HFFc6 (cell line): ENCODE measurements around the gene LRP10. TPM values are rescaled to one million over a fixed set of nuclear protein-coding genes. Genes with fewer than 3 reads are reported as not detected.
"Not testable (repeated sequence)": the region's sequence is repeated elsewhere in the genome, so short reads cannot be mapped to it uniquely, and the experiment has no call there.

Source experiments
- DNase-seq: peaks from one replicate; pipeline ENCODE4 v3.0.0-alpha.2; 2018
- H3K27ac Mint-ChIP-seq: 2 replicates; pipeline ENCODE4 v1.8.0; 2020; ENCODE audit warnings: mild to moderate bottlenecking, mixed read lengths
- H3K27me3 Mint-ChIP-seq: 2 replicates; pipeline ENCODE4 v1.8.0; 2021; ENCODE audit warnings: mild to moderate bottlenecking, moderate library complexity, mixed read lengths; ENCODE audit not compliant: insufficient read depth
- H3K36me3 Mint-ChIP-seq: 2 replicates; pipeline ENCODE4 v1.8.0; 2021; ENCODE audit warnings: low read depth, mixed read lengths
- H3K4me1 Mint-ChIP-seq: 2 replicates; pipeline ENCODE4 v1.8.0; 2020; ENCODE audit warnings: low read depth, mixed read lengths
- H3K4me3 Mint-ChIP-seq: 2 replicates; pipeline ENCODE4 v1.8.0; 2020; ENCODE audit warnings: mild to moderate bottlenecking, moderate library complexity, mixed read lengths
- H3K9me3 Mint-ChIP-seq: 2 replicates; pipeline ENCODE4 v1.8.0; 2020; ENCODE audit warnings: mild to moderate bottlenecking, mixed read lengths
- total RNA-seq, 6 experiments: library from RNA; stranded (reverse); fragmentation: NEBNext Ultra II Directional; extraction: Animal tissue kit (Norgen Biotek cat#: 25700); gene quantifications; 2 replicates in 1 of 6; 3 replicates in 5 of 6; pipeline ENCODE4 v1.2.3, GENCODE V29; 2021
- TF ChIP-seq, protein P1 (sequence below): fragments of 200-600 bp; sonication (generic); IDR thresholded peaks from 2 replicates; pipeline ENCODE4 v1.5.0; 2021; ENCODE audit warnings: antibody characterized with exemption, mild to moderate bottlenecking

LRP10 gene
- total RNA-seq, 6 experiments from 2014 or later = 168 to 226 (median 186) TPM

DNA sequence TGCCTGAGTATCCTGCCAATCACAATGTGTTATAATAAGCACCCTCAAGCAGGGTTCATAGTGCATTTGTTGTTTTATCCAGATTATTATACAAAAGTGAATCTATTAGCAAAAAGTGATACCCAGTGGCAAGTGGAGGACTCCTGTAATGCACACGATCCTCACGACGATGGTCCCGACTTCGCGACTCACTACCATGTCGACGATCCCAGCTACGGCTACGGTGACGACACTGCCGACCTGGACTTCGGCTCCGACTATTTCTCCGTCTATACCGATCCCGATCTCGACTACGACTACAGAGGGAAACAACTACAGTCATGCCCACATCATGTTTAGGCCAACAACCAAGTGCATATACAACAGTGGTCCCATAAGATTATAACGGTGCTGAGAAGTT lies 34.5 kb downstream of the LRP10 start:
- Mint-ChIP-seq H3K4me1 (no peaks in the 10 kb centered on the region), H3K27ac (no peak overlapping the region), H3K27me3 (no peaks in the 10 kb centered on the region; the same call in 1 of the 2 replicates), H3K9me3 (no peaks in the 10 kb centered on the region), H3K4me3 (no peak overlapping the region), H3K36me3 (peaks cover 40% of the 10 kb centered on the region)
- no peak for DNase-seq
- TF ChIP-seq, protein P1, sequence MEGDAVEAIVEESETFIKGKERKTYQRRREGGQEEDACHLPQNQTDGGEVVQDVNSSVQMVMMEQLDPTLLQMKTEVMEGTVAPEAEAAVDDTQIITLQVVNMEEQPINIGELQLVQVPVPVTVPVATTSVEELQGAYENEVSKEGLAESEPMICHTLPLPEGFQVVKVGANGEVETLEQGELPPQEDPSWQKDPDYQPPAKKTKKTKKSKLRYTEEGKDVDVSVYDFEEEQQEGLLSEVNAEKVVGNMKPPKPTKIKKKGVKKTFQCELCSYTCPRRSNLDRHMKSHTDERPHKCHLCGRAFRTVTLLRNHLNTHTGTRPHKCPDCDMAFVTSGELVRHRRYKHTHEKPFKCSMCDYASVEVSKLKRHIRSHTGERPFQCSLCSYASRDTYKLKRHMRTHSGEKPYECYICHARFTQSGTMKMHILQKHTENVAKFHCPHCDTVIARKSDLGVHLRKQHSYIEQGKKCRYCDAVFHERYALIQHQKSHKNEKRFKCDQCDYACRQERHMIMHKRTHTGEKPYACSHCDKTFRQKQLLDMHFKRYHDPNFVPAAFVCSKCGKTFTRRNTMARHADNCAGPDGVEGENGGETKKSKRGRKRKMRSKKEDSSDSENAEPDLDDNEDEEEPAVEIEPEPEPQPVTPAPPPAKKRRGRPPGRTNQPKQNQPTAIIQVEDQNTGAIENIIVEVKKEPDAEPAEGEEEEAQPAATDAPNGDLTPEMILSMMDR = no peak

- peaks cover 38% of the 10 kb centered on the region for H3K36me3 Mint-ChIP-seq
- DNase-seq = no peak
- H3K9me3 Mint-ChIP-seq = no peaks in the 10 kb centered on the region
- H3K27ac Mint-ChIP-seq = no peak overlapping the region
- H3K4me1 Mint-ChIP-seq = no peaks in the 10 kb centered on the region
- TF ChIP-seq, protein P1 = no peak
- no peaks in the 10 kb centered on the region; the same call in 1 of the 2 replicates for H3K27me3 Mint-ChIP-seq
- no peak overlapping the region for H3K4me3 Mint-ChIP-seq
Measured at GRCh38 chr14:22907429-22907828, 35.9 kb downstream of the LRP10 start.

DNA sequence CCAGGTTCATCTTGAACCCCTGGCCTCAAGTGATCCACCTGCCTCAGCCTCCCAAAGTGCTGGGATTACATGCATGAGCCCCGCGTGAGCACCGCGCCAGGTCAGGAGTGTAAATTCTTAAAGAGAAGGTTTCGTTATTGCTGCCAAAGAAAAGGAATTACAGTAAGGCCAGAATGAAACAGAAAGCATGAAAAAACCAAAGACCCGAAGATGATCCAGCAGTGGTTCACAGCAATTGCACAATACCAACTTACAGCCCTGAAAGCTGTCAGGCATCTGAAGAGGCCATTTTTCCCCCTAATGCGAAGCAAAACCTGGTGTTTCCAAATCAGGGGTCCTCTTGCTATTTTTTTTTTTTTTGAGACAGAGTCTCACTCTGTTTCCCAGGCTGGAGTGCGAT lies 37.1 kb downstream of the LRP10 start:
- no peaks in the 10 kb centered on the region for H3K4me1 Mint-ChIP-seq
- H3K27me3 Mint-ChIP-seq = no peaks in the 10 kb centered on the region; the same call in 1 of the 2 replicates
- H3K27ac Mint-ChIP-seq = no peak overlapping the region
- H3K9me3 Mint-ChIP-seq = no peaks in the 10 kb centered on the region
- no peak overlapping the region for H3K4me3 Mint-ChIP-seq
- no peak for DNase-seq
- peaks cover 37% of the 10 kb centered on the region for H3K36me3 Mint-ChIP-seq
- TF ChIP-seq, protein P1 = no peak

DNA sequence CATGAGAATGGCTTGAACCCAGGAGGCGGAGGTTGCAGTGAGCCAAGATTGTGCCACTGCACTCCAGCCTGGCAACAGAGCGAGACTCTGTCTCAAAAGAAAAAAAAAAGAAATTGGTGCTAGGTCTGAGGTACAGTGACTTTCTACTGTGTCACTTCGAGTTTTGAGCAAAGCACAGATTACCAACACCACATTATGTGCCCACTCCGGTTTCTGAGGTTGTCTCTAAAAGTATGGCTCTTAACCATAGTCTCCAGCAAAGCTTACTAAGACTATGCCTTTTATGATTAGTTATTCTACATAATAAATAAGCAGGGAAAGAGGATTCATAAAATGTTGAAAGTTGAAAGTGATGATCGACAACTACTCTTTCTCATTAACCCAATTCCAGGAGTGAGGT lies 39.4 kb downstream of the LRP10 start:
- DNase-seq = no peak

GRCh38 chr14:22914836-22915235 lies 43.3 kb downstream of the LRP10 start:
- not testable (repeated sequence) for H3K4me3 Mint-ChIP-seq, H3K27ac Mint-ChIP-seq
- peaks cover 26% of the 10 kb centered on the region for H3K4me1 Mint-ChIP-seq

More for the DNA sequence above, 39.4 kb downstream of the LRP10 start:
- Mint-ChIP-seq H3K27me3 (no peaks in the 10 kb centered on the region; the same call in 1 of the 2 replicates), H3K9me3 (no peaks in the 10 kb centered on the region), H3K4me1 (no peaks in the 10 kb centered on the region), H3K27ac (no peak overlapping the region), H3K4me3 (no peak overlapping the region), H3K36me3 (peaks cover 25% of the 10 kb centered on the region)
- TF ChIP-seq, protein P1 = no peak

GRCh38 chr14:22915886-22916521 lies 44.5 kb downstream of the LRP10 start:
- no peak for DNase-seq
- peaks cover 45% of the 10 kb centered on the region for H3K36me3 Mint-ChIP-seq
- peaks cover 9% of the 10 kb centered on the region for H3K27me3 Mint-ChIP-seq
- peaks cover 32% of the 10 kb centered on the region for H3K4me1 Mint-ChIP-seq
- TF ChIP-seq, protein P1 = no peak
- no peak overlapping the region for H3K27ac Mint-ChIP-seq
- no peak overlapping the region for H3K4me3 Mint-ChIP-seq
- peaks cover 8% of the 10 kb centered on the region for H3K9me3 Mint-ChIP-seq

More at GRCh38 chr14:22914836-22915235, 43.3 kb downstream of the LRP10 start:
- H3K9me3 Mint-ChIP-seq, DNase-seq, H3K27me3 Mint-ChIP-seq: not testable (repeated sequence)
- H3K36me3 Mint-ChIP-seq = peaks cover 35% of the 10 kb centered on the region
